Chondrocyte (in vitro differentiated cells): ENCODE measurements around the gene MCHR1. TPM values are rescaled to one million over a fixed set of nuclear protein-coding genes. Genes with fewer than 3 reads are reported as not detected.

Experiments
- DNase-seq: peaks from one replicate; pipeline ENCODE4 v3.0.0; 2021; ENCODE audit warnings: mixed read lengths, low spot score
- H3K27ac Mint-ChIP-seq: one replicate; pipeline ENCODE4 v1.8.0; 2021; ENCODE audit warnings: mild to moderate bottlenecking, moderate library complexity, mixed read lengths; ENCODE audit not compliant: unreplicated experiment
- H3K27me3 Mint-ChIP-seq: 2 replicates; pipeline ENCODE4 v1.8.0; 2021; ENCODE audit warnings: low read depth, mixed read lengths
- H3K36me3 Mint-ChIP-seq: 2 replicates; pipeline ENCODE4 v1.8.0; 2021; ENCODE audit warnings: low read depth, mixed read lengths
- H3K4me1 Mint-ChIP-seq: 2 replicates; pipeline ENCODE4 v1.8.0; 2021; ENCODE audit warnings: low read depth, mild to moderate bottlenecking, mixed read lengths
- H3K4me3 Mint-ChIP-seq: one replicate; pipeline ENCODE4 v1.8.0; 2021; ENCODE audit warnings: mild to moderate bottlenecking, moderate library complexity, mixed read lengths; ENCODE audit not compliant: unreplicated experiment
- H3K9me3 Mint-ChIP-seq: 2 replicates; pipeline ENCODE4 v1.8.0; 2021; ENCODE audit warnings: low read depth, mixed read lengths
- CTCF ChIP-seq: fragments of 200-600 bp; sonication (generic); IDR thresholded peaks from 2 replicates; pipeline ENCODE4 v1.5.0; 2021; ENCODE audit warnings: antibody characterized with exemption, mild to moderate bottlenecking, moderate library complexity
- total RNA-seq: library from RNA; stranded (reverse); gene quantifications from 3 replicates; pipeline ENCODE4 v1.2.1, GENCODE V29; 2021

MCHR1 gene
- total RNA-seq, 1 donor from 2014 or later: 0.17 TPM

GRCh38 chr22:40685406-40685805, 6.1 kb downstream of the MCHR1 start:
- no peaks in the 10 kb centered on the region for H3K36me3 Mint-ChIP-seq
- H3K9me3 Mint-ChIP-seq: no peaks in the 10 kb centered on the region
- H3K27me3 Mint-ChIP-seq: peaks cover 2% of the 10 kb centered on the region
- no peak overlapping the region for H3K27ac Mint-ChIP-seq
- H3K4me3 Mint-ChIP-seq: no peak overlapping the region
- TF ChIP-seq CTCF: no peak
- peaks cover 16% of the 10 kb centered on the region for H3K4me1 Mint-ChIP-seq
- no peak for DNase-seq

- H3K27me3 Mint-ChIP-seq: peaks cover 2% of the 10 kb centered on the region
- peaks cover 8% of the 10 kb centered on the region for H3K4me1 Mint-ChIP-seq
- H3K27ac Mint-ChIP-seq: no peak overlapping the region
- no peaks in the 10 kb centered on the region for H3K36me3 Mint-ChIP-seq
- no peak for TF ChIP-seq CTCF
- H3K9me3 Mint-ChIP-seq: no peaks in the 10 kb centered on the region
- DNase-seq: no peak
- no peak overlapping the region for H3K4me3 Mint-ChIP-seq
These were observed 8.4 kb downstream of the MCHR1 start for GRCh38 chr22:40687706-40688105.

- no peak overlapping the region for H3K4me3 Mint-ChIP-seq
- H3K9me3 Mint-ChIP-seq: no peaks in the 10 kb centered on the region
- peaks cover 6% of the 10 kb centered on the region for H3K27me3 Mint-ChIP-seq
- no peaks in the 10 kb centered on the region for H3K36me3 Mint-ChIP-seq
- H3K27ac Mint-ChIP-seq: no peak overlapping the region
- no peak for DNase-seq
- TF ChIP-seq CTCF: no peak
- no peaks in the 10 kb centered on the region for H3K4me1 Mint-ChIP-seq
These were observed 11.1 kb downstream of the MCHR1 start for GRCh38 chr22:40690370-40690769.

- Mint-ChIP-seq H3K4me1 (peaks cover 5% of the 10 kb centered on the region), H3K27ac (no peak overlapping the region), H3K27me3 (peaks cover 9% of the 10 kb centered on the region), H3K36me3 (no peaks in the 10 kb centered on the region), H3K9me3 (no peaks in the 10 kb centered on the region), H3K4me3 (no peak overlapping the region)
- no peak for DNase-seq
- TF ChIP-seq CTCF: no peak
These were observed 12.2 kb downstream of the MCHR1 start for GRCh38 chr22:40691532-40691931.

- Mint-ChIP-seq H3K4me1 (peaks cover 10% of the 10 kb centered on the region), H3K27me3 (peaks cover 11% of the 10 kb centered on the region), H3K4me3 (no peak overlapping the region), H3K36me3 (no peaks in the 10 kb centered on the region), H3K9me3 (no peaks in the 10 kb centered on the region), H3K27ac (no peak overlapping the region)
- no peak for TF ChIP-seq CTCF
- no peak for DNase-seq
These were observed 15.1 kb downstream of the MCHR1 start for GRCh38 chr22:40694411-40694810.
